CD4-positive, CD25-positive, alpha-beta regulatory T cell (primary cell): ENCODE results near the gene EEF1AKMT4. TPM values are rescaled to one million over a fixed set of nuclear protein-coding genes. Genes with fewer than 3 reads are reported as not detected.

Experiments used
- ATAC-seq, 2 donors: fragments of 150-1000 bp; cut with Tn5 transposase; one replicate each; pipeline ENCODE4 v1.10.0; 2021; ENCODE audit warnings: low read depth in 2 of 2, moderate number of reproducible peaks in 2 of 2, moderate library complexity in 1 of 2
- DNase-seq, 3 donors: peaks; one replicate each; pipeline versions ENCODE4 v3.0.0 to v3.0.0-alpha.2; 2012 to 2022; ENCODE audit warnings: mixed read lengths in 1 of 3
- H3K27ac ChIP-seq: one replicate; pipeline ENCODE4 v1.7.0; 2013; ENCODE audit warnings: mild to moderate bottlenecking, low read length; ENCODE audit not compliant: insufficient read depth, poor library complexity, severe bottlenecking
- H3K27me3 ChIP-seq: one replicate; pipeline ENCODE4 v1.7.0; 2013; ENCODE audit warnings: low read length; ENCODE audit not compliant: control insufficient read depth, insufficient read depth
- H3K36me3 ChIP-seq: one replicate; pipeline ENCODE4 v1.7.0; 2013; ENCODE audit warnings: mild to moderate bottlenecking, low read length, moderate library complexity; ENCODE audit not compliant: control insufficient read depth, insufficient read depth
- H3K4me1 ChIP-seq: 2 replicates; pipeline ENCODE4 v1.7.0; 2013; ENCODE audit warnings: mild to moderate bottlenecking, low read length; ENCODE audit not compliant: insufficient read depth, control insufficient read depth, poor library complexity, severe bottlenecking
- H3K4me3 ChIP-seq: one replicate; pipeline ENCODE4 v1.7.0; 2013; ENCODE audit warnings: low read depth, mild to moderate bottlenecking, low read length, moderate library complexity
- H3K9me3 ChIP-seq, 2 experiments: 1 replicate in 1 of 2; 2 replicates in 1 of 2; pipeline ENCODE4 v1.7.0; 2013; ENCODE audit warnings: low read length in 2 of 2, mild to moderate bottlenecking in 1 of 2, moderate library complexity in 1 of 2; ENCODE audit not compliant: control insufficient read depth in 2 of 2
- H3K27ac Mint-ChIP-seq, 3 donors: one replicate each; pipeline ENCODE4 v1.8.0; 2020 to 2022; ENCODE audit warnings: mild to moderate bottlenecking in 3 of 3, mixed read lengths in 3 of 3, moderate library complexity in 2 of 3
- H3K27me3 Mint-ChIP-seq: one replicate; pipeline ENCODE4 v1.8.0; 2022; ENCODE audit warnings: mild to moderate bottlenecking, mixed read lengths
- H3K36me3 Mint-ChIP-seq: one replicate; pipeline ENCODE4 v1.8.0; 2020; ENCODE audit warnings: mixed read lengths
- H3K4me1 Mint-ChIP-seq, 4 donors: one replicate each; pipeline ENCODE4 v1.8.0; 2020 to 2022; ENCODE audit warnings: mixed read lengths in 4 of 4, mild to moderate bottlenecking in 1 of 4
- H3K4me3 Mint-ChIP-seq, 4 donors: one replicate each; pipeline ENCODE4 v1.8.0; 2020 to 2022; ENCODE audit warnings: mild to moderate bottlenecking in 4 of 4, mixed read lengths in 4 of 4, moderate library complexity in 3 of 4
- H3K9me3 Mint-ChIP-seq, 7 donors: one replicate each; pipeline ENCODE4 v1.8.0; 2020 to 2022; ENCODE audit warnings: mixed read lengths in 7 of 7, mild to moderate bottlenecking in 3 of 7, moderate library complexity in 2 of 7
- polyA plus RNA-seq, 4 donors: library from polyadenylated mRNA; unstranded; fragments of 300-500 nt; fragmentation: Illumina TruSeq; gene quantifications; one replicate each; pipeline ENCODE4 v1.2.3, GENCODE V29; 2021
- total RNA-seq: library from RNA; stranded (reverse); gene quantifications from one replicate; pipeline ENCODE4 v1.2.3, GENCODE V29; 2022

Gene EEF1AKMT4
- total and polyA plus RNA-seq, 5 donors from 2014 or later: 0.84 to 7.5 (median 5.2) TPM

DNA sequence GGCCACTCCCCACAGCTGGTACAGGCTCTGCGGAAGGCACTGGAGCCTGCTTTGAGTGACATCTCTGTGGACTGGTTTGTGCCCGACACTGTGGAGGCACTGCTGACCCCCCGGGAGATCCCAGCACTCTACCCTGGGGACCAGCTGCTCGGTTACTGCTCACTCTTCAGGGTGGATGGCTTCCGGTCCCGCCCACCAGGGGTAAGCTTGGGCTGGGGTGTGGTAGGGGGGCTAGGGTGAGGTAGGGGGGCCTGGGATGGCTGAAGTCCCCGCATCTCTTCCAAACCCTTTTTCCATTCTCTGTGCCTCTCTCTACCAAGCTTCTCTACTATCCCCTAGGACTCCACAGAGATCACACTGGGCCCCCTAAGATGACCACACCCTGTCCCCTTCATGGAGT, 12.3 kb upstream of the EEF1AKMT4 start:
- Histone ChIP-seq H3K27ac (no peak overlapping the region), H3K9me3 (no peaks in the 10 kb centered on the region), H3K36me3 (peaks cover 4% of the 10 kb centered on the region), H3K27me3 (peaks cover 5% of the 10 kb centered on the region), H3K4me1 (no peaks in the 10 kb centered on the region), H3K4me3 (no peak overlapping the region)
- no peak for DNase-seq
- Mint-ChIP-seq H3K27ac (no peak overlapping the region), H3K9me3 (peaks cover 0 to 2% (median 0%) of the 10 kb centered on the region in 7 donors), H3K27me3 (peaks cover 22% of the 10 kb centered on the region), H3K36me3 (peaks cover 2% of the 10 kb centered on the region), H3K4me3 (no peak overlapping the region), H3K4me1 (peaks cover 0 to 2% (median 0%) of the 10 kb centered on the region in 4 donors)
- ATAC-seq: no peak

DNA sequence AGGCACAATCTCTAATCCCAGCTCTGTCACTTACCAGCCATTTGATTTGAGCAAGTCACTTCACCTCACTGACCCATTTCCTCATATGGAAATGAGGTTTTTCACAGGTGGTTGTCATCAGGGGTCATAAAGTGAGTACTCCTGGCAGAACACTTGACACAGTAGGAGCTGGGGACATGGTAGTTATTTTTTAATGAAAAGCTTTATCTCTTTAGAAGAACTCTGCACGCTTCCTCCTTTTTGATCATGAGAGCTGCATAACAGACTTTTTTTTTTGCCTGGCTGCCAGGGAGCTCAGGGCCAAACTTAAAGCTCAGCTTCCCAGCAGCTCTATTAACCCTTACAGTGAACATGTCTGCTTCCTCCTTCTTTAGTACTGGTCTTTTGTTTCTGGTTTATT, 11.7 kb upstream of the EEF1AKMT4 start:
- Mint-ChIP-seq H3K9me3 (peaks cover 0 to 2% (median 0%) of the 10 kb centered on the region in 7 donors), H3K27me3 (peaks cover 16% of the 10 kb centered on the region), H3K27ac (no peak overlapping the region), H3K4me1 (peaks cover 0 to 4% (median 0%) of the 10 kb centered on the region in 4 donors), H3K4me3 (no peak overlapping the region), H3K36me3 (peaks cover 7% of the 10 kb centered on the region)
- ATAC-seq: no peak
- H3K4me3 ChIP-seq: no peak overlapping the region
- no peak for DNase-seq
- H3K27me3 ChIP-seq: peaks cover 2% of the 10 kb centered on the region
- no peaks in the 10 kb centered on the region for H3K4me1 ChIP-seq
- H3K36me3 ChIP-seq: peaks cover 10% of the 10 kb centered on the region
- no peak overlapping the region for H3K27ac ChIP-seq
- no peaks in the 10 kb centered on the region for H3K9me3 ChIP-seq

- Mint-ChIP-seq H3K27me3 (peaks cover 16% of the 10 kb centered on the region), H3K9me3 (peaks cover 0 to 2% (median 0%) of the 10 kb centered on the region in 7 donors), H3K36me3 (peaks cover 11% of the 10 kb centered on the region), H3K4me1 (peaks cover 0 to 5% (median 0%) of the 10 kb centered on the region in 4 donors), H3K27ac (no peak overlapping the region), H3K4me3 (no peak overlapping the region)
- Histone ChIP-seq H3K27ac (no peak overlapping the region), H3K4me1 (no peaks in the 10 kb centered on the region), H3K27me3 (no peaks in the 10 kb centered on the region), H3K9me3 (no peaks in the 10 kb centered on the region), H3K4me3 (no peak overlapping the region), H3K36me3 (peaks cover 15% of the 10 kb centered on the region)
- ATAC-seq: no peak
- DNase-seq: no peak
These were observed 11.1 kb upstream of the EEF1AKMT4 start for GRCh38 chr3:184238246-184238818.

- peaks cover 9% of the 10 kb centered on the region for H3K27me3 Mint-ChIP-seq
- H3K4me3 Mint-ChIP-seq: peak overlapping the region in 1 of 4 donors; percentile 11
- peaks cover 0 to 5% (median 0%) of the 10 kb centered on the region in 4 donors for H3K4me1 Mint-ChIP-seq
These were observed 10.3 kb upstream of the EEF1AKMT4 start for GRCh38 chr3:184239221-184239620.

GRCh38 chr3:184239708-184240107, 9.8 kb upstream of the EEF1AKMT4 start:
- Mint-ChIP-seq H3K4me3 (no peak overlapping the region), H3K4me1 (peaks cover 0 to 5% (median 0%) of the 10 kb centered on the region in 4 donors), H3K9me3 (peaks cover 0 to 2% (median 0%) of the 10 kb centered on the region in 7 donors), H3K27me3 (peaks cover 6% of the 10 kb centered on the region), H3K36me3 (peaks cover 21% of the 10 kb centered on the region), H3K27ac (peak overlapping the region in 1 of 3 donors; percentile 59)
- peaks cover 28% of the 10 kb centered on the region for H3K36me3 ChIP-seq
- H3K27ac ChIP-seq: no peak overlapping the region
- ATAC-seq: no peak
- H3K4me1 ChIP-seq: no peaks in the 10 kb centered on the region
- no peaks in the 10 kb centered on the region for H3K27me3 ChIP-seq
- DNase-seq: no peak
- no peak overlapping the region for H3K4me3 ChIP-seq
- no peaks in the 10 kb centered on the region for H3K9me3 ChIP-seq

More at GRCh38 chr3:184239221-184239620, 10.3 kb upstream of the EEF1AKMT4 start:
- Histone ChIP-seq H3K27me3 (no peaks in the 10 kb centered on the region), H3K27ac (no peak overlapping the region), H3K4me3 (no peak overlapping the region), H3K9me3 (no peaks in the 10 kb centered on the region), H3K36me3 (peaks cover 23% of the 10 kb centered on the region), H3K4me1 (no peaks in the 10 kb centered on the region)
- Mint-ChIP-seq H3K9me3 (peaks cover 0 to 2% (median 0%) of the 10 kb centered on the region in 7 donors), H3K27ac (no peak overlapping the region), H3K36me3 (peaks cover 18% of the 10 kb centered on the region)
- DNase-seq: no peak
- ATAC-seq: no peak

GRCh38 chr3:184240384-184241140, 8.9 kb upstream of the EEF1AKMT4 start:
- H3K4me3 Mint-ChIP-seq: peak overlapping the region in 1 of 4 donors; percentile 79
- H3K4me1 Mint-ChIP-seq: peaks cover 0 to 5% (median 1%) of the 10 kb centered on the region in 4 donors
- no peaks in the 10 kb centered on the region for H3K27me3 ChIP-seq
- peaks cover 36% of the 10 kb centered on the region for H3K36me3 ChIP-seq
- peaks cover 0 to 2% (median 0%) of the 10 kb centered on the region in 7 donors for H3K9me3 Mint-ChIP-seq
- H3K4me1 ChIP-seq: no peaks in the 10 kb centered on the region
- no peak for DNase-seq
- no peaks in the 10 kb centered on the region for H3K9me3 ChIP-seq
- peaks cover 26% of the 10 kb centered on the region for H3K36me3 Mint-ChIP-seq
- no peak overlapping the region for H3K4me3 ChIP-seq
- H3K27me3 Mint-ChIP-seq: peaks cover 2% of the 10 kb centered on the region
- H3K27ac Mint-ChIP-seq: no peak overlapping the region
- H3K27ac ChIP-seq: no peak overlapping the region
- ATAC-seq: no peak

- Histone ChIP-seq H3K36me3 (peaks cover 40% of the 10 kb centered on the region), H3K4me1 (no peaks in the 10 kb centered on the region), H3K27me3 (no peaks in the 10 kb centered on the region), H3K27ac (no peak overlapping the region), H3K9me3 (no peaks in the 10 kb centered on the region), H3K4me3 (no peak overlapping the region)
- H3K4me3 Mint-ChIP-seq: no peak overlapping the region
- no peak overlapping the region for H3K27ac Mint-ChIP-seq
- ATAC-seq (no peak), DNase-seq (no peak)
- no peaks in the 10 kb centered on the region for H3K27me3 Mint-ChIP-seq
- peaks cover 0 to 7% (median 3%) of the 10 kb centered on the region in 4 donors for H3K4me1 Mint-ChIP-seq
- peaks cover 0 to 2% (median 0%) of the 10 kb centered on the region in 7 donors for H3K9me3 Mint-ChIP-seq
- H3K36me3 Mint-ChIP-seq: peaks cover 31% of the 10 kb centered on the region
These were observed 8.4 kb upstream of the EEF1AKMT4 start for GRCh38 chr3:184241141-184241446.
